ENCODE measurements around the gene OVOL1.

DNA sequence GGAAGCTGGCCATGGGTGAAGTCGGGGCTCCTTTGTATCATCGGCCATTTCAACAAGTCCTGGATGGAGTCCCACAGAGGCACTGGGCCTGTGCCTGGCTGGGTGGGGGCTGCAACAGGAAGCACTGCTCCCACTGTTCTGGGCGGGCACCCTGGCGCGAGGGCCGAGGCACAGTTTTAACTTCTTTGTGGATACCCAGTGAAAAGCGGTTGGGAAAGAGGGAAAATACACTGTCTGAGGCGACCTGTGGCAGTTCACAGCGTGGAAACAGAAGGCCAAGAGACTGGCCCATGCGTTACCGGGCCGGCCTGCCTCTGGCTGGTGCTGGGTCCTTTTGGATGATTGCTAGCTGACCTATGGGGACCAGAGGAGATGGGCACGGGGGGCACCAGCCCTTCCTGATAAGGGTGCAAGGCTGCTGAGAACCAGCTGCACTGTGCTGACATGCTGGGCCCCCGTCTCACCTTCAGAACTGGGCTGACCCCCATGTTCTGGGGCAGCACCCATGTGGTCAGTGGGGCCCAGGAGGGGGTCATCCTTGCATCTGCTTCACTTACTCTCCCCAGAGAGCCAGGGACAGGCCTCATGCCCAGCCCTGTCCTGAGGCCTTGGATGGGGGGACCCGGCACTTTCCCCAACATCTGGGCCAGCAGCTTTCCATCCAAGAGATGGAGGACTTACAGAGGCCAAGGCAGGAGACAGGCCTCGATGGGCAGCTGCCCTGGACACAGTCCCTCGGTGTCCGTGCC is 4.2 kb downstream of the OVOL1 start:
- no peak for TF ChIP-seq POLR2A (IDR thresholded peaks at IDR 0.05; ENCODE audit: low read depth)
- TF ChIP-seq POLR2AphosphoS5 (IDR thresholded peaks at IDR 0.05): no peak
- no peak for TF ChIP-seq CTCF (IDR thresholded peaks at IDR 0.05)
- TF ChIP-seq EP300 (IDR thresholded peaks at IDR 0.05): no peak

All from esophagus muscularis mucosa (tissue), 4 donors.